Breast epithelium (tissue), 3 donors: Measurements from ENCODE around the gene ATP2C1.

Experiments
- POLR2A ChIP-seq: fragments of 450-650 bp; IDR thresholded peaks from one replicate; pipeline ENCODE4 v1.6.1; 2016; ENCODE audit warnings: antibody characterized with exemption, mild to moderate bottlenecking, moderate library complexity
- POLR2AphosphoS5 ChIP-seq, 3 donors: sonication (generic); formaldehyde crosslinking; IDR thresholded peaks; one replicate each; pipeline ENCODE4 v1.6.1; 2017; ENCODE audit warnings: antibody characterized with exemption in 3 of 3
- TF ChIP-seq, protein P1 (sequence below), 3 donors: fragments of 450-650 bp; IDR thresholded peaks; one replicate each; pipeline ENCODE4 v1.5.1; 2016 to 2017; ENCODE audit warnings: antibody characterized with exemption in 3 of 3, mild to moderate bottlenecking in 3 of 3, moderate library complexity in 3 of 3

DNA sequence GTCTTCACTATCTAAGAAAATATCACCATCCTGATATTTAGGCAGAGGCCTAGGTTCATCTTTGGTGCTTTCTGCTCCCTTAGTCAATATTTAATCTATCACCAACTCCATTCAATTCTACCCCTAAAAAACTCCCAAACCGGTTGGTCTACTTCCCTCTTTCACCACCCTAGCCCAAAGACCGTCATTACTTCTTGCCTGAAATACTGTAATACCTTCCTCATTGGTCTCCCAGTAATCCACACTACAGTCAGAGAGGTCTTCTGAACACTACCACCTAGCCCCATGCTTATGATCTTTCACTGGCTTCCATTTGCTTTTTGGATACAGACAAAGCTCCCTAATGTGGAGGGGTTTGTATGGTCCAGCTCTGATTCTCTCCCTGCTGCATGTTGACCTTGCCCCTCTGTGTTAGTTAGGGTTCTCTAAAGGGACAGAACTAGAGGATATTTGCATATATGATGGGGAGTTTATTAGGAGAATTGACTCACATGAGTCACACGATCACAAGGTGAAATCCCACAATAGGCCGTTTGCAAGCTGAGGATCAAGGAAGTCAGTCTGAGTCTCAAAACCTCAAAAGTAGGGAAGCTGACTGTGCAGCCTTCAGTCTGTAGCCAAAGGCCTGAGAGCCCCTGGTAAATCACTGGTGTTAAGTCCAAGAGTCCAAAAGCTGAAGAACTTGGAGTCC is 36.4 kb upstream of the ATP2C1 start:
- TF ChIP-seq, protein P1, sequence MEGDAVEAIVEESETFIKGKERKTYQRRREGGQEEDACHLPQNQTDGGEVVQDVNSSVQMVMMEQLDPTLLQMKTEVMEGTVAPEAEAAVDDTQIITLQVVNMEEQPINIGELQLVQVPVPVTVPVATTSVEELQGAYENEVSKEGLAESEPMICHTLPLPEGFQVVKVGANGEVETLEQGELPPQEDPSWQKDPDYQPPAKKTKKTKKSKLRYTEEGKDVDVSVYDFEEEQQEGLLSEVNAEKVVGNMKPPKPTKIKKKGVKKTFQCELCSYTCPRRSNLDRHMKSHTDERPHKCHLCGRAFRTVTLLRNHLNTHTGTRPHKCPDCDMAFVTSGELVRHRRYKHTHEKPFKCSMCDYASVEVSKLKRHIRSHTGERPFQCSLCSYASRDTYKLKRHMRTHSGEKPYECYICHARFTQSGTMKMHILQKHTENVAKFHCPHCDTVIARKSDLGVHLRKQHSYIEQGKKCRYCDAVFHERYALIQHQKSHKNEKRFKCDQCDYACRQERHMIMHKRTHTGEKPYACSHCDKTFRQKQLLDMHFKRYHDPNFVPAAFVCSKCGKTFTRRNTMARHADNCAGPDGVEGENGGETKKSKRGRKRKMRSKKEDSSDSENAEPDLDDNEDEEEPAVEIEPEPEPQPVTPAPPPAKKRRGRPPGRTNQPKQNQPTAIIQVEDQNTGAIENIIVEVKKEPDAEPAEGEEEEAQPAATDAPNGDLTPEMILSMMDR (IDR thresholded peaks at IDR 0.05): no peak
- no peak for TF ChIP-seq POLR2A
- no peak for TF ChIP-seq POLR2AphosphoS5 (IDR thresholded peaks at IDR 0.05)
